DND-41 (cell line): Measurements from ENCODE around the gene DPP7.

Source experiments
- ATAC-seq: fragments of 200-7000 bp; cut with Tn5 transposase; 3 replicates; pipeline ENCODE4 v1.9.1; 2021; ENCODE audit warnings: low read depth; ENCODE audit not compliant: insufficient read depth
- DNase-seq: peaks from one replicate; pipeline ENCODE4 v3.0.0-alpha.2; 2020
- H2AFZ ChIP-seq: 2 replicates; pipeline ENCODE4 v1.6.0; 2012; ENCODE audit warnings: low read depth, low read length
- H3K27ac ChIP-seq: 2 replicates; pipeline ENCODE4 v1.5.1; 2012; ENCODE audit warnings: low read length, inconsistent platforms
- H3K27me3 ChIP-seq: fragments of 200-600 bp; sonication (generic); 2 replicates; pipeline ENCODE4 v1.6.0; 2012; ENCODE audit warnings: low read length, mild to moderate bottlenecking, inconsistent platforms; ENCODE audit not compliant: insufficient read depth, poor library complexity
- H3K36me3 ChIP-seq: 2 replicates; pipeline ENCODE4 v1.5.1; 2012; ENCODE audit warnings: low read length, inconsistent platforms; ENCODE audit not compliant: insufficient read depth
- H3K4me1 ChIP-seq: 2 replicates; pipeline ENCODE4 v1.5.1; 2012; ENCODE audit warnings: mild to moderate bottlenecking, low read length; ENCODE audit not compliant: insufficient read depth
- H3K4me2 ChIP-seq: 2 replicates; pipeline ENCODE4 v1.6.0; 2012; ENCODE audit warnings: mild to moderate bottlenecking, moderate library complexity, low read length, inconsistent platforms; ENCODE audit not compliant: insufficient read depth
- H3K4me3 ChIP-seq, 2 experiments: fragments of 200-600 bp in 1 of 2; shearing (Covaris generic) in 1 of 2; 2 replicates each; pipeline ENCODE4 v1.5.1; 2012 to 2016; ENCODE audit warnings: inconsistent platforms in 2 of 2, low read length in 2 of 2, mild to moderate bottlenecking in 2 of 2, low read depth in 1 of 2, moderate library complexity in 1 of 2
- H3K79me2 ChIP-seq: 2 replicates; pipeline ENCODE4 v1.6.0; 2012; ENCODE audit warnings: low read length, inconsistent platforms; ENCODE audit not compliant: insufficient read depth
- H3K9ac ChIP-seq: 2 replicates; pipeline ENCODE4 v1.6.0; 2012; ENCODE audit warnings: low read depth, mild to moderate bottlenecking, inconsistent platforms, low read length, moderate library complexity
- H3K9me3 ChIP-seq: 2 replicates; pipeline ENCODE4 v1.5.1; 2012; ENCODE audit warnings: low read length, moderate library complexity, mild to moderate bottlenecking, inconsistent platforms; ENCODE audit not compliant: insufficient read depth, severe bottlenecking
- H4K20me1 ChIP-seq: 2 replicates; pipeline ENCODE4 v1.6.0; 2012; ENCODE audit warnings: low read length; ENCODE audit not compliant: insufficient read depth
- CTCF ChIP-seq: IDR thresholded peaks from 2 replicates; pipeline ENCODE4 v1.5.1; 2012; ENCODE audit warnings: borderline replicate concordance, low read length, moderate library complexity, mild to moderate bottlenecking; ENCODE audit not compliant: poor library complexity, severe bottlenecking; ENCODE audit errors: extremely low read depth
- EZH2 ChIP-seq: IDR thresholded peaks from 3 replicates; pipeline ENCODE4 v1.6.1; 2012; ENCODE audit warnings: borderline replicate concordance, low read depth, mild to moderate bottlenecking, moderate library complexity, low read length, inconsistent platforms; ENCODE audit not compliant: severe bottlenecking

The DPP7 gene

GRCh38 chr9:137086531-137087408 is 27.8 kb downstream of the DPP7 start, which contains the start of gene MAN1B1:
Gene MAN1B1, plus strand, starts transcription at chr9:137086985. Its CDS starts 15 bp downstream, at chr9:137087000.
- DNase-seq (peak; percentile 98), ATAC-seq (peak; percentile 90)
- Histone ChIP-seq H3K4me3 (peak within 1 kb of the TSS; percentile 64 to 69; a peak in 3 of 4 replicates), H4K20me1 (peaks cover 4% of the 10 kb centered on the region; the same call in 1 of the 2 replicates), H2AFZ (peak within 1 kb of the TSS; percentile 89), H3K27me3 (no peaks in the 10 kb centered on the region), H3K79me2 (peaks cover 22% of the 10 kb centered on the region), H3K36me3 (peaks cover 20% of the 10 kb centered on the region), H3K4me2 (peak within 1 kb of the TSS; percentile 95), H3K9me3 (no peaks in the 10 kb centered on the region), H3K4me1 (peaks cover 29% of the 10 kb centered on the region), H3K9ac (peak within 1 kb of the TSS; percentile 88), H3K27ac (peak within 1 kb of the TSS; percentile 74)
- TF ChIP-seq EZH2, result no peak
- TF ChIP-seq CTCF, result no peak

DNA sequence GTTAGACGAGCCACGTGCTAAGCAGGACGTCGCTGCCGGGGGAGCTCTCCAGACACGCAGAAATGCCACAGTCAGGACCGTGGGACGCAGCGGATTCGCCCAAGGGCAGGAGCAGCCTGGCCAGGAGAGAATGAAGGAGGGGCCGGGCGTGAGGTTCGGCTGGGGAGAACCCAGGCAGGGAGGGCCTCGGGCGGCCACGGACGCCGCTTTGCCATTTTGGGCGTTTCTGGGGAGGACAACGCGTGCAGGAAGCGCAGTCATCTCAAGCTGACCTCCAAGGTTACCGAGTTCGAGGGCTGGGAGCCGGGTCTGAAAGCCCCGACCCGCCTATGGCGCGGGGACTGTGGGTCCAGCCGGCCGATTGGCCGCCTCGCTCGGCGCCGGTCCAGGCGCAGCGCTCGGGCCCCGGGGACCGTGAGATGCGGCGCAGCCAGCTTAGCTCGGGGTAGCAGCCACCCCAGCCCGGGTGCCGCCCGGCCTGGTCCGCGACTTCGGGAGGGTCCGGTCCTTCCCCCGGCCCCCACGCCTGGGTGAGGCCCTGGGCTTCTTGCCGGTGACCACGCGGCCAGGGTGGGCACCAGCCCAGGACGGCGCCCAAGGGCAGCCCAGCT is 28.5 kb downstream of the DPP7 start:
- peak overlapping the region; percentile 95 for H3K4me2 ChIP-seq
- DNase-seq (no peak), ATAC-seq (peak; percentile 4; the same call in 2 of the 3 replicates)
- H3K9me3 ChIP-seq, result no peaks in the 10 kb centered on the region
- peaks cover 20% of the 10 kb centered on the region for H3K79me2 ChIP-seq
- no peak for TF ChIP-seq EZH2
- no peak for TF ChIP-seq CTCF
- peak overlapping the region; percentile 63 for H3K27ac ChIP-seq
- peaks cover 3% of the 10 kb centered on the region; the same call in 1 of the 2 replicates for H4K20me1 ChIP-seq
- H3K4me3 ChIP-seq, result peak overlapping the region; percentile 42 to 69; a peak in 3 of 4 replicates
- H3K4me1 ChIP-seq, result peaks cover 29% of the 10 kb centered on the region
- H3K9ac ChIP-seq, result peak overlapping the region; percentile 88
- peaks cover 17% of the 10 kb centered on the region for H3K36me3 ChIP-seq
- H2AFZ ChIP-seq, result peak overlapping the region; percentile 76
- H3K27me3 ChIP-seq, result no peaks in the 10 kb centered on the region

DNA sequence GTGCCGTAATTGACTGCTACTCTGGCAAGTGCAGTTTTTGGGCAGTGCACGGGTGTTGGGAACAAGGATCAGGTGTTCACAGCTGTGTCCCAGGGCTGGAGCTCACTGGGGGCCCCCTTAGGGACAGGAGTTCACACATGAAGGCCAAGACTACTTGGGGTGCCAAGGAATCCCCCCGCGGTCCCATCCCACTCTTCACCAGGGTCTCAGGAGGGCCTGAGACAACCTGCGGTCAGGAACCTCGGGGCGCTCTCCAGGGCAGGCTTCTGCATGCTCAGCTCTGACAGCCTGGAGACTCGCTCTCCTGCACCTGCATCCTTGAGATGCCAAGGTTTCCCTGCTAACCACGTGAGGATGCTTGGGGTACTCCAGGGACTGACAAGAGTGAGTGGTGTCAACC is 30.0 kb downstream of the DPP7 start:
- no peak overlapping the region for H3K4me2 ChIP-seq
- H3K79me2 ChIP-seq, result peaks cover 14% of the 10 kb centered on the region
- no peak for DNase-seq
- H3K27ac ChIP-seq, result no peak overlapping the region
- no peak overlapping the region for H3K9ac ChIP-seq
- no peaks in the 10 kb centered on the region for H4K20me1 ChIP-seq
- H3K4me3 ChIP-seq, result no peak overlapping the region
- H3K9me3 ChIP-seq, result no peaks in the 10 kb centered on the region
- peaks cover 29% of the 10 kb centered on the region for H3K4me1 ChIP-seq
- H3K27me3 ChIP-seq, result no peaks in the 10 kb centered on the region
- no peak for ATAC-seq
- peaks cover 5% of the 10 kb centered on the region; the same call in 1 of the 2 replicates for H3K36me3 ChIP-seq
- no peak overlapping the region for H2AFZ ChIP-seq
- TF ChIP-seq EZH2 (no peak), CTCF (no peak)
